ENCODE data around the gene TSSC4.

DNA sequence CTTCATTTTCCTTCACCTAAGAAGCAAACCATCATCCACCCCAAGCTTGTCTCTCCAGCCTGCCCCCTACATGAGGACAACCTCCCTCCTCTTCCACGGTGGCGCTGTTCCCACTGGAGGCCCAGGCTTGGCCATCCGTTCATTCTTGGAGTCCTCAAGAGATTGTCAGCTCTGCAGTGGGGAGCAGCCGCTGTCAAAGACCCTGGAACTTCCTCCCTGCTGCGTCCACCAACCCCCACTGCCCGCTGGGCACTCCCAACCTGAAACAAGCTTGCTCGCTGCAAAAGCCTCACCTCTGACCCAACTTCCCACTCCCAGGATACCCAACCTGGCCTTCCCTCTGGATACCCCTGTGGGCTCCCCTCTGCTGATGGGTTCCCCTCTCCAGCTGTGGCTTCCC, 33.8 kb upstream of the TSSC4 start:
- no peak for TF ChIP-seq EZH2phosphoT487 (IDR thresholded peaks at IDR 0.05; ENCODE audit: borderline replicate concordance, low read depth, low read length)
- TF ChIP-seq, protein P1, sequence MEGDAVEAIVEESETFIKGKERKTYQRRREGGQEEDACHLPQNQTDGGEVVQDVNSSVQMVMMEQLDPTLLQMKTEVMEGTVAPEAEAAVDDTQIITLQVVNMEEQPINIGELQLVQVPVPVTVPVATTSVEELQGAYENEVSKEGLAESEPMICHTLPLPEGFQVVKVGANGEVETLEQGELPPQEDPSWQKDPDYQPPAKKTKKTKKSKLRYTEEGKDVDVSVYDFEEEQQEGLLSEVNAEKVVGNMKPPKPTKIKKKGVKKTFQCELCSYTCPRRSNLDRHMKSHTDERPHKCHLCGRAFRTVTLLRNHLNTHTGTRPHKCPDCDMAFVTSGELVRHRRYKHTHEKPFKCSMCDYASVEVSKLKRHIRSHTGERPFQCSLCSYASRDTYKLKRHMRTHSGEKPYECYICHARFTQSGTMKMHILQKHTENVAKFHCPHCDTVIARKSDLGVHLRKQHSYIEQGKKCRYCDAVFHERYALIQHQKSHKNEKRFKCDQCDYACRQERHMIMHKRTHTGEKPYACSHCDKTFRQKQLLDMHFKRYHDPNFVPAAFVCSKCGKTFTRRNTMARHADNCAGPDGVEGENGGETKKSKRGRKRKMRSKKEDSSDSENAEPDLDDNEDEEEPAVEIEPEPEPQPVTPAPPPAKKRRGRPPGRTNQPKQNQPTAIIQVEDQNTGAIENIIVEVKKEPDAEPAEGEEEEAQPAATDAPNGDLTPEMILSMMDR (conservative IDR thresholded peaks at IDR 0.05; ENCODE audit: low read length) = no peak

Data from OCI-LY7 (cell line).